ENCODE measurements around the gene GPAM. TPM values are rescaled to one million over a fixed set of nuclear protein-coding genes. Genes with fewer than 3 reads are reported as not detected.
"Not testable (repeated sequence)": the region's sequence is repeated elsewhere in the genome, so short reads cannot be mapped to it uniquely, and the experiment has no call there.

GPAM gene
- 3.5 TPM for polyA plus RNA-seq (2012; ENCODE audit: missing spikeins)

DNA sequence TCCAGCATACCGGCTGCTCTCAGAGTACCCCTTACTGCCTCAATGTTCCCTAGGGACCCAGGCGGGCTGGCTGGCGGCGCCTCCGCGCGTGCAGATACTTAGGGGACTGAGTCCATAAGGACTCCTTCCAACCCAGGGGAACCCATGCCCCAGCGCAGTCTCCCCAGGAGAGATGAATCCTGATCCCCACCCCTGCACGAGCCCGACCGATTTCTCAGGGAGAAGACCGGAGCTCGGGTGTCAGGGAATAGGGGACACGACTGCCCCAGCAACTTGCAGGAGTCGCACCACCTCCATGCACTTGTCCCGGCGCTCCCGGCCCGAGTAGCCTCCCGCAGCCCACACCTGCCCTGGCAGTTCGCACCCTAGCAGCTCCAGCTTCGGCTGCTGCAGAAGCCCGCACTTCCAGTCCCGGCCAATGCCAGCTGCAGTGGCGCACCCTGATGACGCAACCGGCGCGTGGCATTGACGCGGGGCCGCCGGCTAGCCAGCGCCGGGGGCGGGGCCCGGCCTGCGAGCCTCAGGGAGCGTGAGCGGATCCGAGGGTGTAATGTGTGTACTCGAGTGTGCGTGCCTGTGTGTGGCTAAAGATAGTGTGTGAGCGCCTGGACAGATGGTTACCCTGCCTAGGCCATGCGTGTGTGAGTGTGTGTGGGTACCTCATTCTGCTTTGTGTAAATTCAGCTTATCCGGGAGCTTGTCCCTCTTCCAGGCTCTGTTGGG is at the start of gene GPAM:
Gene GPAM (minus strand): TSS at position 437 of the 723 bp plus-strand sequence. CDS start 1,981 bp downstream, outside the sequence.
- TF ChIP-seq TAF1 (IDR thresholded peaks at IDR 0.05; ENCODE audit: borderline replicate concordance, low read depth, low read length) (peak; percentile 73; the same call in 1 of the 2 replicates), POLR2A (IDR thresholded peaks at IDR 0.05; ENCODE audit: low read depth, low read length) (peak; percentile 90), POLR2AphosphoS5 (IDR thresholded peaks at IDR 0.05; ENCODE audit: low read depth, low read length) (peak; percentile 91)
- peak; percentile 98 for FAIRE-seq
- DNase-seq (ENCODE audit: insufficient read length): peak; percentile 84

GRCh38 chr10:112232670-112233069 is 49.1 kb upstream of the GPAM start:
- TF ChIP-seq POLR2A (IDR thresholded peaks at IDR 0.05; ENCODE audit: low read depth, low read length): no peak
- no peak for TF ChIP-seq TAF1 (IDR thresholded peaks at IDR 0.05; ENCODE audit: borderline replicate concordance, low read depth, low read length)
- TF ChIP-seq POLR2AphosphoS5 (IDR thresholded peaks at IDR 0.05; ENCODE audit: low read depth, low read length): no peak
- DNase-seq (ENCODE audit: insufficient read length): no peak
- no peak for FAIRE-seq

DNA sequence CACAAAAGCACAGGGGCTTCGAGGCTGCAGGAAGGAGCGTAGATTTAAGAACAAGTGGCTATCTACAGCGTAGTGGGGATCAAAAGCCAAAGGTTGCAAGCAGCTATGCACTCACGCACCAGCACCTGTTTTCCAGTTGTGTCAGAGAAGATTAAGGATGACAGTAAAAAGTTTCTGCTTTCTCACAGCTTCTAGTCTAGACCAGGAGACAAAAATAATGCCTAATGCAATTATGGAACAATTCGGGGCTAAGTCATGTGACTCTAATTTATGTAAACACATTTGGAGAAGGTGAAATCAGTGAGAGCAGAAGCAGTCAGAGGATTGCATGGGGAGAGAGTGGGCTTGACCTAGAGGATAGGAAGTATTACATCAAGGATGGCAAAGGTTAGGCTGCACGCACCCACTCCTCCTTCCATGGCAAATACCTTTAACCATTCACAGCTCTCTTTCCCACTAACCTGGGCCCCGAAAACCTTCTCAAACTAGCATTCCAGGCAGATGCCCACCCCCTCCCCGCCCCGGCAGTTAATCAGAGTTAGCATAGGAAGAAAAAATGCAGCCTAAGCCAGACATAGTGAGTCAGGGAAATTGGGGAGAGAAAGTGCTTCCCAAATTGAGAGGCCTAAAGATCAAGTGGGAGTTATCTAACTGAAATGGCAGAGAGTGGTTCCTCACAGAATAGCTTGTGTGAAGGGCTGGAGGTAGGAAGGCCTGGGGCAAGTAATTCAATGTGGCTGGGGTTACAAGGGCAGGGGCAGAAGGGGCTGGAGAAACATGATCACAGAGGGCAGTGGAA is 48.2 kb upstream of the GPAM start:
- FAIRE-seq (no peak), DNase-seq (ENCODE audit: insufficient read length) (no peak)
- TF ChIP-seq TAF1 (IDR thresholded peaks at IDR 0.05; ENCODE audit: borderline replicate concordance, low read depth, low read length): no peak
- TF ChIP-seq POLR2A (IDR thresholded peaks at IDR 0.05; ENCODE audit: low read depth, low read length): no peak
- no peak for TF ChIP-seq POLR2AphosphoS5 (IDR thresholded peaks at IDR 0.05; ENCODE audit: low read depth, low read length)

DNA sequence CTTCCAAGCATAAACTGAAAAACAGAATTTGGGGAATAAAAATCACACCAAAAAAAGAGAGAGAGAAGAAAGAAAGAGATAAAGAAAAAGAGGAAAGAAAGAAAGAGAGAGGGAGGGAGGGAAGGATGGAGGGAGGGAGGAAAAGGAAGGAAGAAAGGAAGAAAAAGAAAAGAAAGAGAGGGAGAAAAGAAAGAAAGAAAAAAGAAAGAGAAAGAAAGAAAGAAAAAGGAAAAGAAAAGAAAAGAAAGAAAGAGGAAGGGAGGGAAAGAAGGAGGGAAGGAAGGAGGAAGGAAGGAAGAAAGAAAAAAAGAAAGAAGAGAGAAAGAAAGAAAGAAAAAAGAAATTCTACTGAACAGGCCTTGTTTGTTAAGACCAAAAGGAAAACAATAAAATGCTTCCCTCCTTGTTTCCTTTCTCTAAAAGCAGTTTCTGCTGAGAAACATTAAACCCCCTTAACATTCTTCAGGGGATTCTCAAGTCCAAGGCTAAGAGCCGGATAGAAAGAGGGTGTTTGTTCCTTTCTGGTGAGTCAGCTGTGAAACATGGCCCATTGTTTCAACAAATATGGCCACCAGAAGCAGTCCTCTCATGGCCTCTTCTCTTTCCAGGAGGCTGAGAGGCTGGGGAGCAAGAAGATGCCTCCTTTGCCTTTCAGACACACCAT is 46.9 kb upstream of the GPAM start:
- FAIRE-seq (no peak), DNase-seq (ENCODE audit: insufficient read length) (no peak)
- TF ChIP-seq TAF1 (IDR thresholded peaks at IDR 0.05; ENCODE audit: borderline replicate concordance, low read depth, low read length) (no peak), POLR2A (IDR thresholded peaks at IDR 0.05; ENCODE audit: low read depth, low read length) (no peak), POLR2AphosphoS5 (IDR thresholded peaks at IDR 0.05; ENCODE audit: low read depth, low read length) (no peak)

GRCh38 chr10:112229901-112230300 is 46.3 kb upstream of the GPAM start:
- FAIRE-seq (no peak), DNase-seq (ENCODE audit: insufficient read length) (no peak)
- TF ChIP-seq POLR2A (IDR thresholded peaks at IDR 0.05; ENCODE audit: low read depth, low read length) (no peak), TAF1 (IDR thresholded peaks at IDR 0.05; ENCODE audit: borderline replicate concordance, low read depth, low read length) (no peak)

DNA sequence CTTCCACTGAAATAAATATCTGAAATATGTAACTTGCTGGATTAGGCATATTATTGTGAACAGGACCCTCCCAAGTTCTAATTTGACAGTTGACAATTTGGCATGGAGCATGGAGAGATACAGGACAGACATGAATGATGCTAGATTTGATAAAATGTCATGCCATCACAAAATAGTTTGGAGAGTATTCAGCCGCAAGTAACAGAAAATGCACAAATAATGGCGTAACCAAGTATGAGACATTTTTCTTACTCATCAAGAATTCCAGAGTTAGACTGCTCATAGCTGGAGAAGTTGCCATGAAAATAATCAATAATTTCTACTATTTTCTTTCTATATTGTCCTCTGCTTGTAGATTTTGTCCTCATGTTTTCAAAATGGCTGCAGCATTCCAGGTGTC is 45.5 kb upstream of the GPAM start:
- DNase-seq (ENCODE audit: insufficient read length): no peak
- TF ChIP-seq POLR2A (IDR thresholded peaks at IDR 0.05; ENCODE audit: low read depth, low read length) (no peak), POLR2AphosphoS5 (IDR thresholded peaks at IDR 0.05; ENCODE audit: low read depth, low read length) (no peak), TAF1 (IDR thresholded peaks at IDR 0.05; ENCODE audit: borderline replicate concordance, low read depth, low read length) (no peak)
- no peak for FAIRE-seq

- FAIRE-seq; DNase-seq (ENCODE audit: insufficient read length): not testable (repeated sequence)
These were observed 45.0 kb upstream of the GPAM start for GRCh38 chr10:112228366-112229088.

DNA sequence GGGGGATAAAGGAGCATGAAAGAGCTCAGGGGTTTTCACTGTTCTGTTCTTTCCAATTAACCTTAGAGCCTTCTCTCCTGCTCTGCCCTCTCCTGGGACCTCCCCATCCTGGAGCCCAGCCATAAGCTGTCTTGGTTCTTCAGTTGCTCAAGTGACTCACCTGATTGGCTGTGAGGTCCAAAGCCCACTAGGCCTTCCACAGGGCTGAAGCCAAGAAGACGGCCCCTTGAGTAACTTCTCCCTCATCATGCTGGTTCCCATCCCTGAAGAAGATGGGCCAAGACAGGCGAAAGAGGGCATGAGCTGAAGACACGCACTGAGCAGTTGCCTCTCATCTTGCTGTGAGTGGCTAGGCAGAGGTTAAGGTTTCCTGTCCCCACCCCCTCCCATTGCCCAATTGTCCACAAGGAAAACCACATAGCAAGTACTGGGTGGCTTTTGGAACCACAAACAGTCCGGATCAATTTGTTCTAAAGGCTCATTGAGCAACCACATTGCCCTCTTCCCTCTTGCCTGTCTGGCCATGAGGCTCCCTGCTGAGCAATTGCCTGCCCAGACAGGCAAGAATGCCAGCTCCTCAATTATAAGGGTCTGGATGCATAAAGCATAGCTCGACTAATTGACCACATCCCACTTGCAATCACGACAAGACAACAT is 43.9 kb upstream of the GPAM start:
- FAIRE-seq: no peak
- TF ChIP-seq TAF1 (IDR thresholded peaks at IDR 0.05; ENCODE audit: borderline replicate concordance, low read depth, low read length) (no peak), POLR2A (IDR thresholded peaks at IDR 0.05; ENCODE audit: low read depth, low read length) (no peak), POLR2AphosphoS5 (IDR thresholded peaks at IDR 0.05; ENCODE audit: low read depth, low read length) (no peak)
- no peak for DNase-seq (ENCODE audit: insufficient read length)

- FAIRE-seq (no peak), DNase-seq (ENCODE audit: insufficient read length) (no peak)
- TF ChIP-seq POLR2A (IDR thresholded peaks at IDR 0.05; ENCODE audit: low read depth, low read length) (no peak), TAF1 (IDR thresholded peaks at IDR 0.05; ENCODE audit: borderline replicate concordance, low read depth, low read length) (no peak), POLR2AphosphoS5 (IDR thresholded peaks at IDR 0.05; ENCODE audit: low read depth, low read length) (no peak)
These were observed 43.1 kb upstream of the GPAM start for GRCh38 chr10:112226439-112227248.

DNA sequence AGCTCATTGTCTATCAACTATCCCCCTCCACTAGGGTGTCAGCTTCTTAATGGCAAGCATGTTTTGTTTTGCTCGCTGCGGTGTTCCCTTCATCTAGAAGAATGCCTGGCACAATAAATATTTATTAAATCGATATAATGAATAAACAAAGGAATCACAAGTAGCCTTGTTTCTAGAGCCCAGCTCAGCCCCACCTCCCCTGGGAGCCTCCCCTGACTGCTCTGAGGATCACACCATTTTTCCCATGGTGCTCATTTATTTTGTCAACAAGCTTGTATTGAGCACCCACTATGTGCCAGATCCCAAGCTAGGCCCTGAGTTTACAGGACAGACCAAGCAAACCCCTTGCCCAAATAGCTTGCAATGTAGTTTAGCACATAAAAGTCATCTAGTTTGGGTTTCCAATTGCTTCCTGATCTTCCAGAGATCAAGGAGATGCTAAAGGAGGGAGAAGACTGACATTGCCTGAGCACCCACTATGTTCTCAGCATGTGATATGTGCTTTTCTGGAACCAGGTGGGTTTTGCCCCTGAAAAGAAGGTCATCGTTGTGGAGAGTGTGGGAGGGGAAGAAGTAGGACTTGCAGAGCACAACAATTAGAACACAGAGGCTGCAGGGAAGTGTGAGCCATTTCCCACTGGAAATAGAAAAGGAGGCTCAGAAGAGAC is 42.3 kb upstream of the GPAM start:
- TF ChIP-seq POLR2AphosphoS5 (IDR thresholded peaks at IDR 0.05; ENCODE audit: low read depth, low read length): no peak
- no peak for TF ChIP-seq TAF1 (IDR thresholded peaks at IDR 0.05; ENCODE audit: borderline replicate concordance, low read depth, low read length)
- no peak for TF ChIP-seq POLR2A (IDR thresholded peaks at IDR 0.05; ENCODE audit: low read depth, low read length)
- DNase-seq (ENCODE audit: insufficient read length) (no peak), FAIRE-seq (no peak)

Data from GM12892 (cell line).